ENCODE data around the gene CDRT15L2.
"Not testable (repeated sequence)": the region's sequence is repeated elsewhere in the genome, so short reads cannot be mapped to it uniquely, and the experiment has no call there.

Gene CDRT15L2

DNA sequence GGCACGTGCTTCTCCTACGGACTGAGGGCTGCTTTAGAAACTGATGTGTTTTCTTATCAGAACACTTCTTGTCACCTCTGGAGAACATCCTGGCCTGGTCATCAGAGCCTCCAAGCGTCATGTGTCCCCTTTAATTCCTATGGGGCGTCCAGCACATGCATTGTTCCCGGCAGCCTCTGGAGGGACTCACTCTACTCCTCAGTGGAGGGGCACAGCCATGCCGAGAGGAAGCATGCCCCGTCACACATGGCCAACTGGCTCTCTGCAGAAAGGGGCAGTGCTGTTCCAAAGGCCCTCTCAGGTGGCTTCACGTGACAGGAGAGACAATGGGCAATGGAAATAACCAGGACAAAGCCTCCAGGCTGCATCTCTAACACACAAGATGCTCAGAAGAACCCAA, 31.8 kb downstream of the CDRT15L2 start:
- TF ChIP-seq, protein P1, sequence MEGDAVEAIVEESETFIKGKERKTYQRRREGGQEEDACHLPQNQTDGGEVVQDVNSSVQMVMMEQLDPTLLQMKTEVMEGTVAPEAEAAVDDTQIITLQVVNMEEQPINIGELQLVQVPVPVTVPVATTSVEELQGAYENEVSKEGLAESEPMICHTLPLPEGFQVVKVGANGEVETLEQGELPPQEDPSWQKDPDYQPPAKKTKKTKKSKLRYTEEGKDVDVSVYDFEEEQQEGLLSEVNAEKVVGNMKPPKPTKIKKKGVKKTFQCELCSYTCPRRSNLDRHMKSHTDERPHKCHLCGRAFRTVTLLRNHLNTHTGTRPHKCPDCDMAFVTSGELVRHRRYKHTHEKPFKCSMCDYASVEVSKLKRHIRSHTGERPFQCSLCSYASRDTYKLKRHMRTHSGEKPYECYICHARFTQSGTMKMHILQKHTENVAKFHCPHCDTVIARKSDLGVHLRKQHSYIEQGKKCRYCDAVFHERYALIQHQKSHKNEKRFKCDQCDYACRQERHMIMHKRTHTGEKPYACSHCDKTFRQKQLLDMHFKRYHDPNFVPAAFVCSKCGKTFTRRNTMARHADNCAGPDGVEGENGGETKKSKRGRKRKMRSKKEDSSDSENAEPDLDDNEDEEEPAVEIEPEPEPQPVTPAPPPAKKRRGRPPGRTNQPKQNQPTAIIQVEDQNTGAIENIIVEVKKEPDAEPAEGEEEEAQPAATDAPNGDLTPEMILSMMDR (IDR thresholded peaks at IDR 0.05; ENCODE audit: low read length, missing control alignments) = no peak
- no peak overlapping the region for H3K4me3 ChIP-seq (replicated peaks; ENCODE audit: low read depth, low read length)

DNA sequence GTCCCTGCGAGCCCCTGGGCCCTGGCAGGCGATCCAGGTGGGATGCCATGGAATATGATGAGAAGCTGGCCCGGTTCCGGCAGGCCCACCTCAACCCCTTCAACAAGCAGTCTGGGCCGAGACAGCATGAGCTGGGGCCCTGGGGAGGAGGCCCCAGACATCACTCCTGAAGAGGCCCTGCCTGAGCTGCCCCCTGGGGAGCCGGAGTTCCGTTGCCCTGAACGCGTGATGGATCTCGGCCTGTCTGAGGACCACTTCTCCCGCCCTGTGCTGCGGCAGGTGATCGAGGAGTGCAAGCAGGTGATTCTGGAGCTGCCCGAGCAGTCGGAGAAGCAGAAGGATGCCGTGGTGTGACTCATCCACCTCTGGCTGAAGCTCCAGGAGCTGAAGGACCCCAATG, 33.1 kb downstream of the CDRT15L2 start:
- no peak overlapping the region for H3K4me3 ChIP-seq (replicated peaks; ENCODE audit: low read depth, low read length)
- DNase-seq (ENCODE audit: low read depth) = no peak
- TF ChIP-seq, protein P1 (IDR thresholded peaks at IDR 0.05; ENCODE audit: low read length, missing control alignments) = no peak

More for the DNA sequence above, 31.8 kb downstream of the CDRT15L2 start:
- DNase-seq (ENCODE audit: low read depth) = no peak

DNA sequence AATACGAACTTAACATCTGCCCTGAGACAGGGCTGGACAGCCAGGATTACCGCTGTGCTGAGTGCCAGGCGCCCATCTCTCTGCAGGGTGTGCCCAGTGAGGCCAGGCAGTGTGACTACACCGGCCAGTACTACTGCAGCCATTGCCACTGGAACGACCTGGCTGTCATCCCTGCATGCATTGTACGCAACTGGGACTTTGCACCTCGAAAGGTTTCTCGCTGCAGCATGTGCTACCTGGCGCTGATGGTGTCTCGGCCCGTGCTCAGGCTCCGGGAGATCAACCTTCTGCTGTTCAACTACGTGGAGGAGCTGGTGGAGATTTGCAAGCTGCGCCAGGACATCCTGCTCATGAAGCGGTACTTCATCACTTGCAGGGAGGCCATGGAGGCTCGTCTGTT, 33.7 kb downstream of the CDRT15L2 start:
- DNase-seq (ENCODE audit: low read depth) = no peak
- no peak overlapping the region for H3K4me3 ChIP-seq (replicated peaks; ENCODE audit: low read depth, low read length)
- TF ChIP-seq, protein P1 (IDR thresholded peaks at IDR 0.05; ENCODE audit: low read length, missing control alignments) = no peak

DNA sequence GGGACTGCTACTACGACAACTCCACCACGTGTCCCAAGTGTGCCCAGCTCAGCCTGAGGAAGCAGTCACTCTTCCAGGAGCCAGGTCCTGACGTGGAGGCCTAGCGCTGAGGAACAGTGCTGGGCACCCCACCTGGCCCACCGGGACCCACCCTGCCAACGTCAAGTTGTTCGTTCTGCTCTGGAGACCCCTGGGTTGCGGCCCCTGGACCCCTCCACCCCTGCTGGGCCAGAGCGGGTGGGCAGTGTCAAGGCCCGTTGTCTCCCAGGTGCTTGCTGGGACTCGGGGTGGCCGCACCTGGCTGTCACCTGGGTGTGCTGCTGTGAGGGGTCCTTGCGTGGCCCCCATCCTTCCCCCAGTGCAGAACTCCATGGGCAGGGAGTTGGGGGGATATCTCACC, 34.4 kb downstream of the CDRT15L2 start:
- DNase-seq (ENCODE audit: low read depth) = no peak
- TF ChIP-seq, protein P1 (IDR thresholded peaks at IDR 0.05; ENCODE audit: low read length, missing control alignments) = no peak
- no peak overlapping the region for H3K4me3 ChIP-seq (replicated peaks; ENCODE audit: low read depth, low read length)

DNA sequence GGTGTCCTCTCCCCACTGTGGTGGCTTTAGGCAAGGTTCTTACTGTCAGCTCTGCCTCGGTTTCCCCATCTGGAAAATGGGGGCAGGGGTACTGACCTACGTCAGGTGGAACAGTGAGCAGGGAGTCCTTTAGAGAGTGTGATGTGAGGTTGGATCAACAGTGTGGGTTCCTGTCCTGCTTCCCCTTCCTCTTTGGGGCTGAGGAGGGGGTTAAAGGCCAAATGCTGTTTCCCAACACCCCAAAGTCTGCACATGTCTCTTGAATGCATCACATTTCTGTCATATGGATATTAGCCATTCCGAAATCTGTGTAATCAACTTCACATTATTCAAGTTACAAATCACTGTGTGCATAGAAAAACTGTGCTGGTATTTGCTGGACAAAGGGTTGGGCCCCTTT, 35.9 kb downstream of the CDRT15L2 start:
- not testable (repeated sequence) for DNase-seq (ENCODE audit: low read depth); H3K4me3 ChIP-seq (replicated peaks; ENCODE audit: low read depth, low read length)

All from fibroblast of pulmonary artery (primary cell).